Gastrocnemius medialis (tissue), 4 donors: ENCODE data around the gene MTR.
"Not testable (repeated sequence)": the region's sequence is repeated elsewhere in the genome, so short reads cannot be mapped to it uniquely, and the experiment has no call there.

ENCODE experiments used
- POLR2A ChIP-seq, 2 donors: fragments of 450-650 bp; IDR thresholded peaks; one replicate each; pipeline ENCODE4 v1.6.1; 2017; ENCODE audit warnings: antibody characterized with exemption in 2 of 2, mild to moderate bottlenecking in 2 of 2, moderate library complexity in 2 of 2
- TF ChIP-seq, protein P1 (sequence below), 5 experiments: fragments of 450-650 bp in 3 of 5; fragments of 200-600 bp in 2 of 5; sonication (generic) in 2 of 5; IDR thresholded peaks in 4 of 5; conservative IDR thresholded peaks in 1 of 5; 1 replicate in 4 of 5; 2 replicates in 1 of 5; pipeline ENCODE4 v1.5.1; 2016 to 2019; ENCODE audit warnings: antibody characterized with exemption in 5 of 5, mild to moderate bottlenecking in 3 of 5, moderate library complexity in 3 of 5

DNA sequence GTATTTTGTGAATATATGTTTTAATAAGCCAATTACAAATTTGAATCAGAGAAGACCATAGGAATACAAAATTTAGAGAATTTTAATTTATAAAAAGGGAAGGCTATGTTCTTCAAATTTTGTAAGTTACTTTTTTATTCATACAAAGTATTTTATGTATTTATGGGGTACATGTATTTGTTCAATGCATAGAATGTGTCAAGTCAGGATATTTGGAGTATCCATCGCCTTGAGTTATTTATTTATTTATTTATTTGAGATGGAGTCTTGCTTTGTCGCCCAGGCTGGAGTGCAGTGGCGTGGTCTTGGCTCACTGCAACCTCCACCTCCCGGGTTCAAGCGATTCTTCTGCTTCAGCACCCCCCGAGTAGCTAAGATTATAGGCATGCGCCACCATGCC, 116.0 kb downstream of the MTR start:
- TF ChIP-seq, protein P1, sequence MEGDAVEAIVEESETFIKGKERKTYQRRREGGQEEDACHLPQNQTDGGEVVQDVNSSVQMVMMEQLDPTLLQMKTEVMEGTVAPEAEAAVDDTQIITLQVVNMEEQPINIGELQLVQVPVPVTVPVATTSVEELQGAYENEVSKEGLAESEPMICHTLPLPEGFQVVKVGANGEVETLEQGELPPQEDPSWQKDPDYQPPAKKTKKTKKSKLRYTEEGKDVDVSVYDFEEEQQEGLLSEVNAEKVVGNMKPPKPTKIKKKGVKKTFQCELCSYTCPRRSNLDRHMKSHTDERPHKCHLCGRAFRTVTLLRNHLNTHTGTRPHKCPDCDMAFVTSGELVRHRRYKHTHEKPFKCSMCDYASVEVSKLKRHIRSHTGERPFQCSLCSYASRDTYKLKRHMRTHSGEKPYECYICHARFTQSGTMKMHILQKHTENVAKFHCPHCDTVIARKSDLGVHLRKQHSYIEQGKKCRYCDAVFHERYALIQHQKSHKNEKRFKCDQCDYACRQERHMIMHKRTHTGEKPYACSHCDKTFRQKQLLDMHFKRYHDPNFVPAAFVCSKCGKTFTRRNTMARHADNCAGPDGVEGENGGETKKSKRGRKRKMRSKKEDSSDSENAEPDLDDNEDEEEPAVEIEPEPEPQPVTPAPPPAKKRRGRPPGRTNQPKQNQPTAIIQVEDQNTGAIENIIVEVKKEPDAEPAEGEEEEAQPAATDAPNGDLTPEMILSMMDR (IDR thresholded peaks at IDR 0.05 in 4 of 5, conservative IDR thresholded peaks at IDR 0.05 in 1 of 5) = not testable (repeated sequence)
- TF ChIP-seq POLR2A (IDR thresholded peaks at IDR 0.05) = not testable (repeated sequence)
